Measurements from ENCODE around the gene MAPK11. TPM values are rescaled to one million over a fixed set of nuclear protein-coding genes. Genes with fewer than 3 reads are reported as not detected.

The MAPK11 gene
- total and polyA plus RNA-seq, 7 donors, result 0.23 to 7.3 (median 2.9) TPM

DNA sequence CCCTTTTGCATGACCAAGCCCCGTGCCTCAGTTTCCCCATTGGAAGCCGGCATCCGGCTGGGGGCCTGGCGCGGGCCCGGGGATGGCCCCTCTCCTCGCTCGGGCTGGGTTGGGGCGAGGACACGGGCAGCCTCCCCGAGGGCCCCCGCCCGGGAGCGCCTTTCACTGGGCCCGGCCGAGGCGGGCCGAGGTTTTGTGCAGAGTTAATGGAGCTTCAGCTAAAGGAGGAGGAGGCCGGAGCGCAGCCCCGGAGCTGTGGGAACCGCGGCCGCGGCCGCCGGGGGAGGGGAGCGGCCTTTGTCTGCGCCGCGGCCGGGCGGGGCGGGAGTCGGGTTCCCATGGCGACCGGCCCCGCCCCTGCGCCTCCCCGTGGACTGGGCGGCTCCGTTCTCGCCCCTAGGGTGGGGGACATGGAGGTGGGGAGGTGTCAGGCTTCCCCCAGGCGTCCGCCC lies 1.4 kb upstream of the MAPK11 start:
- Histone ChIP-seq H3K4me1 (peaks cover 0 to 59% (median 52%) of the 10 kb centered on the region in 4 donors), H3K9me3 (no peaks in the 10 kb centered on the region), H3K27ac (peak overlapping the region in 2 of 4 donors; percentile 52 to 72), H3K27me3 (peaks cover 4 to 38% (median 23%) of the 10 kb centered on the region in 3 donors), H3K36me3 (peaks cover 0 to 16% (median 12%) of the 10 kb centered on the region in 4 donors), H3K4me3 (peak overlapping the region in 3 of 4 donors; percentile 49 to 57 (median 54))
- 1% methylated on average over 45 of the region's 45 CpGs for WGBS, 2 donors
- TF ChIP-seq, protein P1, sequence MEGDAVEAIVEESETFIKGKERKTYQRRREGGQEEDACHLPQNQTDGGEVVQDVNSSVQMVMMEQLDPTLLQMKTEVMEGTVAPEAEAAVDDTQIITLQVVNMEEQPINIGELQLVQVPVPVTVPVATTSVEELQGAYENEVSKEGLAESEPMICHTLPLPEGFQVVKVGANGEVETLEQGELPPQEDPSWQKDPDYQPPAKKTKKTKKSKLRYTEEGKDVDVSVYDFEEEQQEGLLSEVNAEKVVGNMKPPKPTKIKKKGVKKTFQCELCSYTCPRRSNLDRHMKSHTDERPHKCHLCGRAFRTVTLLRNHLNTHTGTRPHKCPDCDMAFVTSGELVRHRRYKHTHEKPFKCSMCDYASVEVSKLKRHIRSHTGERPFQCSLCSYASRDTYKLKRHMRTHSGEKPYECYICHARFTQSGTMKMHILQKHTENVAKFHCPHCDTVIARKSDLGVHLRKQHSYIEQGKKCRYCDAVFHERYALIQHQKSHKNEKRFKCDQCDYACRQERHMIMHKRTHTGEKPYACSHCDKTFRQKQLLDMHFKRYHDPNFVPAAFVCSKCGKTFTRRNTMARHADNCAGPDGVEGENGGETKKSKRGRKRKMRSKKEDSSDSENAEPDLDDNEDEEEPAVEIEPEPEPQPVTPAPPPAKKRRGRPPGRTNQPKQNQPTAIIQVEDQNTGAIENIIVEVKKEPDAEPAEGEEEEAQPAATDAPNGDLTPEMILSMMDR (IDR thresholded peaks at IDR 0.05), result no peak
- TF ChIP-seq POLR2A (IDR thresholded peaks at IDR 0.05) (no peak), POLR2AphosphoS5 (IDR thresholded peaks at IDR 0.05) (peak in 1 of 4 donors; percentile 8), EP300 (IDR thresholded peaks at IDR 0.05) (no peak)
- DNase-seq, result no peak
- intact Hi-C loops (cut with DNase I), result no loop called here

DNA sequence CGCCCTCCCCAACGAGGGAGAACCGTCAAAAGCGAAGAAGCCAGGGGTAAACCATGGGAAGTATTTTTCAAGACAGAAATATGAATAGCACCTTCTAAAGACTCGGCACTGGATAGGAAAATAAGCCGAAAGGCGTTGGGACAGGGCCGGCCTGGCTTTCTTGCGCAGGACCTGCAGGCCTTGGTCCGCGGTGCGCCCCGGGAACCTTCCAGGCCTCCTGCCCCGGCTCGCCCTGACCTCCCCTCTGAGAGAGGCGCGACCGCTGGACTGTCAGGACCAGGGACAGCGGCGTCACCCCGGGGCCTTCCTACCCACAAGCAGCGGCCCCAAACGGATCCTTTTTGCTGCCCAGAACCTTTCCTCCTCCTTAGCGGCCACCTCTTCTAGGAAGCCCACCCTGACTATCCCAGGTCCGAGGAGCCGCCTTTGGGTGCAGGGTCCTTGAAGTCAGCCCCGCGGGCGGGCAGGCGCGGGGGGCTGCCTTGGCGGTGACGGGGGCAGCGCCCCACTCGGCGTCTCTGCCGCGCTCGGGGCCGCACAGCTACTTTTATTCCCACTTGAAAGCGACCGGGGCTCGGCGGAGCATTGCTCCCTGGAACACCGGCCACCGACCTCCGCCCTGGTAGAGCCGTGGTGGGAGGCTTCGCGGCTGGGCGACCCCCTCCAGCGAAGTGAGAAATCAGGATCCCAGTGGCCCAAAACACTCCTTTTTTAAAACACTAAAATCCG lies 650 bp upstream of the MAPK11 start:
- Histone ChIP-seq H3K4me1 (peaks cover 0 to 59% (median 48%) of the 10 kb centered on the region in 4 donors), H3K36me3 (peaks cover 0 to 11% (median 9%) of the 10 kb centered on the region in 4 donors), H3K9me3 (no peaks in the 10 kb centered on the region), H3K27me3 (peaks cover 4 to 39% (median 23%) of the 10 kb centered on the region in 3 donors), H3K4me3 (peak overlapping the region; percentile 19 to 57 (median 52)), H3K27ac (peak overlapping the region; percentile 24 to 72 (median 54))
- TF ChIP-seq POLR2AphosphoS5 (IDR thresholded peaks at IDR 0.05) (no peak), POLR2A (IDR thresholded peaks at IDR 0.05) (no peak), EP300 (IDR thresholded peaks at IDR 0.05) (no peak)
- TF ChIP-seq, protein P1 (IDR thresholded peaks at IDR 0.05), result no peak
- intact Hi-C loops (cut with DNase I), result no loop called here
- DNase-seq, result no peak
- 2 to 3% methylated on average over 53 of the region's 53 CpGs for WGBS, 2 donors

DNA sequence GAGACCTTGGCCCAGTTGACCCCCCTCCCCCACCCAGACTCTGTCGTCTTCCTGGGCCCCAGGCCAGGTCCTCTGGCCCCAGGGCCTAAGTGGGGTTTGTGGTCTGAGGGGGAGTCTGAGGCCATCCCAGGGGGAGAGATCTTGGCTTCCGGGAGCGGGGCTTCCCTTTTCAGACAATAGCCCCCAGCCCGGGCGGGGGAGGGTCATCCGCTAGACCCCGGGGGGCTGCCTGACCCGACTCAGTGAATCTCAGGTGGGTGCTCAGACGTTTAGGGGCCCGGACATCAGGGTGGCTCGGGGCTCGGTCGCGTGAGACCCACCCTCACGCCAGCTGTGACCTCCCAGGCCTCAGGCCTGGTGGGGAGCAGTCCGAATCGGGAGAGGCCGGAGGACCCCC lies 609 bp downstream of the MAPK11 start:
- intact Hi-C loops (cut with DNase I), result no loop called here
- Histone ChIP-seq H3K27me3 (peaks cover 4 to 39% (median 23%) of the 10 kb centered on the region in 3 donors), H3K27ac (peak overlapping the region; percentile 49 to 72 (median 56)), H3K4me1 (peaks cover 0 to 59% (median 48%) of the 10 kb centered on the region in 4 donors), H3K9me3 (no peaks in the 10 kb centered on the region), H3K4me3 (peak overlapping the region in 3 of 4 donors; percentile 49 to 57 (median 54)), H3K36me3 (no peaks in the 10 kb centered on the region)
- 8 to 10% methylated on average over 18 of the region's 18 CpGs for WGBS, 2 donors
- no peak for DNase-seq
- TF ChIP-seq EP300 (IDR thresholded peaks at IDR 0.05) (no peak), POLR2A (IDR thresholded peaks at IDR 0.05) (no peak), POLR2AphosphoS5 (IDR thresholded peaks at IDR 0.05) (no peak)
- TF ChIP-seq, protein P1 (IDR thresholded peaks at IDR 0.05), result no peak

DNA sequence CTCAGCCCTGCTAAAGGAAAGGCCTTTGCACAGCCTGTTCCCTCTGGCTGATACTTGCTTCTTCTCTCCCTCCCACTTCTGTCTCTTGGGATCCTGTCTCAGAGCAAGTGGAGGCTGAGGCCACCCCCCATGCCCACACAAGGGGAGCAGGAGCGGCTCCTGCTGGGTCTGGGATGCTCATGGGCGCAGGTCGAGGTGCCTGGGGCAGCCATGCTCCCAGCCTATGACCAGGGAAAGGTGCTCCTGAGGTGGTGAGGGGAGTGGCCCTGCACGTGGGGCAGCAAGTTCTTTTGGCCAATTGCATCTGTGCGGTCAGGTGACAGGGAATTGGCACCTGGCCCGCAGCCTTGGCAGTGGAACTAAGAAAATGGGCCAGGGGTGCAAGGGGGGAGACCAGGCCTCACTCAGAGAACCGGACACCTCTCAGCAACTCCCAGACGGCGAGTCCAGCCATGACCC lies 1.5 kb downstream of the MAPK11 start:
- intact Hi-C loops (cut with DNase I), result no loop called here
- TF ChIP-seq POLR2A (IDR thresholded peaks at IDR 0.05), result no peak
- TF ChIP-seq, protein P1 (IDR thresholded peaks at IDR 0.05), result no peak
- no peak for TF ChIP-seq POLR2AphosphoS5 (IDR thresholded peaks at IDR 0.05)
- TF ChIP-seq EP300 (IDR thresholded peaks at IDR 0.05), result no peak
- H3K9me3 ChIP-seq, result no peaks in the 10 kb centered on the region

More for the DNA sequence above, 1.5 kb downstream of the MAPK11 start:
- H3K27ac ChIP-seq, result peak overlapping the region in 1 of 4 donors; percentile 49
- peaks cover 0 to 54% (median 48%) of the 10 kb centered on the region in 4 donors for H3K4me1 ChIP-seq
- no peak overlapping the region for H3K4me3 ChIP-seq
- no peak for DNase-seq
- H3K27me3 ChIP-seq, result peaks cover 4 to 42% (median 23%) of the 10 kb centered on the region in 3 donors
- 18 to 65% methylated on average over 9 of the region's 9 CpGs for WGBS, 2 donors
- H3K36me3 ChIP-seq, result no peaks in the 10 kb centered on the region

All from sigmoid colon (tissue), 7 donors.